HEK293 (cell line): ENCODE measurements around the gene SPAG8.

Source experiments
- EGR2 ChIP-seq: fragments of 450-650 bp; formaldehyde crosslinking; IDR thresholded peaks from 2 replicates; pipeline ENCODE4 v1.5.1; 2016; ENCODE audit warnings: low read depth, missing biosample characterization, missing genetic modification characterization
- GLIS1 ChIP-seq: fragments of 450-650 bp; formaldehyde crosslinking; IDR thresholded peaks from 2 replicates; pipeline ENCODE4 v1.5.1; 2016; ENCODE audit warnings: missing biosample characterization, missing genetic modification characterization
- GLIS2 ChIP-seq: fragments of 450-650 bp; formaldehyde crosslinking; IDR thresholded peaks from 2 replicates; pipeline ENCODE4 v1.5.1; 2016; ENCODE audit warnings: missing biosample characterization, missing genetic modification characterization
- IKZF3 ChIP-seq: fragments of 450-650 bp; IDR thresholded peaks from 2 replicates; pipeline ENCODE4 v1.5.0; 2018; ENCODE audit warnings: missing biosample characterization, mild to moderate bottlenecking, missing genetic modification characterization, moderate library complexity
- KLF9 ChIP-seq: fragments of 450-650 bp; formaldehyde crosslinking; IDR thresholded peaks from 2 replicates; pipeline ENCODE4 v1.5.1; 2016; ENCODE audit warnings: missing biosample characterization, missing genetic modification characterization, low read depth
- SCRT2 ChIP-seq: fragments of 450-650 bp; formaldehyde crosslinking; IDR thresholded peaks from 2 replicates; pipeline ENCODE4 v1.5.1; 2016; ENCODE audit warnings: missing biosample characterization, missing genetic modification characterization
- SP3 ChIP-seq: fragments of 450-650 bp; formaldehyde crosslinking; IDR thresholded peaks from 2 replicates; pipeline ENCODE4 v1.5.1; 2016; ENCODE audit warnings: missing biosample characterization, missing genetic modification characterization
- YY1 ChIP-seq: fragments of 450-650 bp; formaldehyde crosslinking; IDR thresholded peaks from 2 replicates; pipeline ENCODE4 v1.5.1; 2018; ENCODE audit warnings: missing biosample characterization, missing genetic modification characterization
- YY2 ChIP-seq: fragments of 450-650 bp; formaldehyde crosslinking; IDR thresholded peaks from 2 replicates; pipeline ENCODE4 v1.5.1; 2016; ENCODE audit warnings: missing biosample characterization, missing genetic modification characterization
- ZBTB20 ChIP-seq: fragments of 450-650 bp; formaldehyde crosslinking; IDR thresholded peaks from 2 replicates; pipeline ENCODE4 v1.5.1; 2016; ENCODE audit warnings: missing biosample characterization, missing genetic modification characterization
- ZFHX2 ChIP-seq: fragments of 450-650 bp; formaldehyde crosslinking; conservative IDR thresholded peaks from 2 replicates; pipeline ENCODE4 v1.5.1; 2016; ENCODE audit warnings: missing biosample characterization, missing genetic modification characterization
- ZNF274 ChIP-seq, 2 experiments: fragments of 200-500 bp in 1 of 2; fragments of 450-650 bp in 1 of 2; sonication (Bioruptor generic) in 1 of 2; formaldehyde crosslinking in 1 of 2; IDR thresholded peaks; 2 replicates each; pipeline versions ENCODE4 v1.5.1 to v1.6.1; 2014 to 2016; ENCODE audit warnings: borderline replicate concordance in 1 of 2, inconsistent platforms in 1 of 2, low read length in 1 of 2, missing biosample characterization in 1 of 2, missing genetic modification characterization in 1 of 2
- ZNF394 ChIP-seq: fragments of 450-650 bp; formaldehyde crosslinking; IDR thresholded peaks from 2 replicates; pipeline ENCODE4 v1.5.1; 2016; ENCODE audit warnings: missing biosample characterization, missing genetic modification characterization, mild to moderate bottlenecking, moderate library complexity, borderline replicate concordance
- ZNF585B ChIP-seq: fragments of 450-650 bp; formaldehyde crosslinking; IDR thresholded peaks from 2 replicates; pipeline ENCODE4 v1.5.1; 2016; ENCODE audit warnings: missing biosample characterization, missing genetic modification characterization
- ZNF626 ChIP-seq: fragments of 450-650 bp; sonication (Bioruptor Pico); formaldehyde crosslinking; IDR thresholded peaks from 2 replicates; pipeline ENCODE4 v1.5.1; 2018; ENCODE audit warnings: missing biosample characterization, missing genetic modification characterization, inconsistent platforms
- TF ChIP-seq, protein P1 (sequence below): fragments of 450-650 bp; formaldehyde crosslinking; IDR thresholded peaks from 2 replicates; pipeline ENCODE4 v1.5.1; 2016; ENCODE audit warnings: missing biosample characterization, missing genetic modification characterization
- TF ChIP-seq, protein P2 (sequence below): fragments of 450-650 bp; formaldehyde crosslinking; IDR thresholded peaks from 2 replicates; pipeline ENCODE4 v1.5.1; 2017; ENCODE audit warnings: missing biosample characterization, missing genetic modification characterization
- TF ChIP-seq, protein P3 (sequence below): fragments of 450-650 bp; formaldehyde crosslinking; IDR thresholded peaks from 2 replicates; pipeline ENCODE4 v1.5.1; 2016; ENCODE audit warnings: missing biosample characterization, missing genetic modification characterization
- TF ChIP-seq, protein P4 (sequence below): sonication (generic); formaldehyde crosslinking; IDR thresholded peaks from 2 replicates; pipeline ENCODE4 v1.8.1; 2022; ENCODE audit warnings: mild to moderate bottlenecking, moderate library complexity, missing genetic modification reagents

SPAG8 gene

DNA sequence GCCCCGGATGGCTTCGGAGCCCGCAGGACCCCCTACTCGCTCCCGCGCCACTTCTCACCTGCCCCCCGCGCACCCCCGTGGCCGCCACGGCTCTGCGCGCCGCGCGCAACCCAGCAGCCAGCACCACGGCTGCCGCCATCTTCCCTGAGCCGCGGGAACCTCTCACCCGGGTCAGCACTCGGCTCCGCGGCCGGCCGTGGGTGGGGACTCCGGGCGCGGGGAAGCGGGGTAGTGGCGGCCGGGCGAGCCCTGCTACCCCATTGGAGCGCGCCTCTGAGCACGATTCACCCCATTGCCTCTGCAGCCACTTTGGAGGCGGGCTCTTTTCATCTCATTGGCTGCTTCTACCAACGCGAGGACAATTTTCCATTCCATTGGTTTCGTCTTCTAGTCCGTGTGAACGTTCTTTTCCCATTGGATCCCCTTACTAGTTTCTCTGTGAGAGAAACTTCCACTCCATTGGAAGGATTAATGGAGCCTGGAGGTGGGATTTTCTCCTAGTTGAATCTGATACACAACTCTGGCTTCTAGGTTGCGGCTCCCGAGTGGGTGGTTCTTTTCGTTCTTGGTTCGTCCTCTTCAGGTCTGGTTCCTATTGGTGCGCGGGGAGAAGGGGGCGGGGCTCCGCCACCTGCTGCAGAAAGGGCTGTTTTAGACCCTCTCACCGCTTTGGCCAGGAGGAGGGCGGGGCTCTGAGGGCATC lies 2.9 kb upstream of the SPAG8 start, which contains the start of gene HINT2 (continued):
- TF ChIP-seq, protein P1, sequence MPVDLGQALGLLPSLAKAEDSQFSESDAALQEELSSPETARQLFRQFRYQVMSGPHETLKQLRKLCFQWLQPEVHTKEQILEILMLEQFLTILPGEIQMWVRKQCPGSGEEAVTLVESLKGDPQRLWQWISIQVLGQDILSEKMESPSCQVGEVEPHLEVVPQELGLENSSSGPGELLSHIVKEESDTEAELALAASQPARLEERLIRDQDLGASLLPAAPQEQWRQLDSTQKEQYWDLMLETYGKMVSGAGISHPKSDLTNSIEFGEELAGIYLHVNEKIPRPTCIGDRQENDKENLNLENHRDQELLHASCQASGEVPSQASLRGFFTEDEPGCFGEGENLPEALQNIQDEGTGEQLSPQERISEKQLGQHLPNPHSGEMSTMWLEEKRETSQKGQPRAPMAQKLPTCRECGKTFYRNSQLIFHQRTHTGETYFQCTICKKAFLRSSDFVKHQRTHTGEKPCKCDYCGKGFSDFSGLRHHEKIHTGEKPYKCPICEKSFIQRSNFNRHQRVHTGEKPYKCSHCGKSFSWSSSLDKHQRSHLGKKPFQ (tag by site-specific recombination): no peak
- no peak for TF ChIP-seq ZNF274 (IDR thresholded peaks at IDR 0.05; ENCODE audit: low read length)
- TF ChIP-seq ZNF274 (tag by site-specific recombination; IDR thresholded peaks at IDR 0.05; ENCODE audit: borderline replicate concordance): no peak
- TF ChIP-seq ZNF585B (tag by site-specific recombination): no peak
- peak; percentile 66 for TF ChIP-seq ZFHX2 (tag by site-specific recombination)
- TF ChIP-seq, protein P2, sequence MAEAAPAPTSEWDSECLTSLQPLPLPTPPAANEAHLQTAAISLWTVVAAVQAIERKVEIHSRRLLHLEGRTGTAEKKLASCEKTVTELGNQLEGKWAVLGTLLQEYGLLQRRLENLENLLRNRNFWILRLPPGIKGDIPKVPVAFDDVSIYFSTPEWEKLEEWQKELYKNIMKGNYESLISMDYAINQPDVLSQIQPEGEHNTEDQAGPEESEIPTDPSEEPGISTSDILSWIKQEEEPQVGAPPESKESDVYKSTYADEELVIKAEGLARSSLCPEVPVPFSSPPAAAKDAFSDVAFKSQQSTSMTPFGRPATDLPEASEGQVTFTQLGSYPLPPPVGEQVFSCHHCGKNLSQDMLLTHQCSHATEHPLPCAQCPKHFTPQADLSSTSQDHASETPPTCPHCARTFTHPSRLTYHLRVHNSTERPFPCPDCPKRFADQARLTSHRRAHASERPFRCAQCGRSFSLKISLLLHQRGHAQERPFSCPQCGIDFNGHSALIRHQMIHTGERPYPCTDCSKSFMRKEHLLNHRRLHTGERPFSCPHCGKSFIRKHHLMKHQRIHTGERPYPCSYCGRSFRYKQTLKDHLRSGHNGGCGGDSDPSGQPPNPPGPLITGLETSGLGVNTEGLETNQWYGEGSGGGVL (tag by site-specific recombination): peak; percentile 26; the same call in 1 of the 2 replicates
- 0 out of 2 replicates have a peak, but pooled peaks have one; percentile 20 for TF ChIP-seq ZNF394
- TF ChIP-seq EGR2 (tag by site-specific recombination): peak; percentile 27; the same call in 1 of the 2 replicates
- peak; percentile 98 for TF ChIP-seq IKZF3
- peak; percentile 69 for TF ChIP-seq SP3
- TF ChIP-seq GLIS1 (tag by site-specific recombination): peak; percentile 24; the same call in 1 of the 2 replicates
- TF ChIP-seq, protein P3, sequence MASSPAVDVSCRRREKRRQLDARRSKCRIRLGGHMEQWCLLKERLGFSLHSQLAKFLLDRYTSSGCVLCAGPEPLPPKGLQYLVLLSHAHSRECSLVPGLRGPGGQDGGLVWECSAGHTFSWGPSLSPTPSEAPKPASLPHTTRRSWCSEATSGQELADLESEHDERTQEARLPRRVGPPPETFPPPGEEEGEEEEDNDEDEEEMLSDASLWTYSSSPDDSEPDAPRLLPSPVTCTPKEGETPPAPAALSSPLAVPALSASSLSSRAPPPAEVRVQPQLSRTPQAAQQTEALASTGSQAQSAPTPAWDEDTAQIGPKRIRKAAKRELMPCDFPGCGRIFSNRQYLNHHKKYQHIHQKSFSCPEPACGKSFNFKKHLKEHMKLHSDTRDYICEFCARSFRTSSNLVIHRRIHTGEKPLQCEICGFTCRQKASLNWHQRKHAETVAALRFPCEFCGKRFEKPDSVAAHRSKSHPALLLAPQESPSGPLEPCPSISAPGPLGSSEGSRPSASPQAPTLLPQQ (tag by site-specific recombination): peak; percentile 53
- TF ChIP-seq SCRT2: peak; percentile 82
- peak; percentile 34; the same call in 1 of the 2 replicates for TF ChIP-seq KLF9
- peak; percentile 82 for TF ChIP-seq YY1 (tag by site-specific recombination)
- no peak for TF ChIP-seq ZNF626 (tag by site-specific recombination)
- TF ChIP-seq GLIS2: peak; percentile 85
- peak; percentile 84 for TF ChIP-seq YY2 (tag by site-specific recombination)
- TF ChIP-seq, protein P4, sequence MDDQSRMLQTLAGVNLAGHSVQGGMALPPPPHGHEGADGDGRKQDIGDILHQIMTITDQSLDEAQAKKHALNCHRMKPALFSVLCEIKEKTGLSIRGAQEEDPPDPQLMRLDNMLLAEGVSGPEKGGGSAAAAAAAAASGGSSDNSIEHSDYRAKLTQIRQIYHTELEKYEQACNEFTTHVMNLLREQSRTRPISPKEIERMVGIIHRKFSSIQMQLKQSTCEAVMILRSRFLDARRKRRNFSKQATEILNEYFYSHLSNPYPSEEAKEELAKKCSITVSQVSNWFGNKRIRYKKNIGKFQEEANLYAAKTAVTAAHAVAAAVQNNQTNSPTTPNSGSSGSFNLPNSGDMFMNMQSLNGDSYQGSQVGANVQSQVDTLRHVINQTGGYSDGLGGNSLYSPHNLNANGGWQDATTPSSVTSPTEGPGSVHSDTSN (CRISPR knock-in tag): peak; percentile 27; the same call in 1 of the 2 replicates
- peak; percentile 65; the same call in 1 of the 2 replicates for TF ChIP-seq ZBTB20 (tag by site-specific recombination)
